GM18907 (cell line): Measurements from ENCODE around the gene DACT2.
"Not testable (repeated sequence)": the region's sequence is repeated elsewhere in the genome, so short reads cannot be mapped to it uniquely, and the experiment has no call there.

Experiments
- ATAC-seq: cut with Tn5 transposase; IDR thresholded peaks from one replicate; pipeline ENCODE4 v1.9.1; 2021; ENCODE audit warnings: mild to moderate bottlenecking, moderate library complexity; ENCODE audit not compliant: unreplicated experiment

DACT2 gene

GRCh38 chr6:168267779-168268178 is 51.8 kb downstream of the DACT2 start:
- not testable (repeated sequence) for ATAC-seq

GRCh38 chr6:168265827-168266815 is 53.5 kb downstream of the DACT2 start:
- ATAC-seq = no peak

DNA sequence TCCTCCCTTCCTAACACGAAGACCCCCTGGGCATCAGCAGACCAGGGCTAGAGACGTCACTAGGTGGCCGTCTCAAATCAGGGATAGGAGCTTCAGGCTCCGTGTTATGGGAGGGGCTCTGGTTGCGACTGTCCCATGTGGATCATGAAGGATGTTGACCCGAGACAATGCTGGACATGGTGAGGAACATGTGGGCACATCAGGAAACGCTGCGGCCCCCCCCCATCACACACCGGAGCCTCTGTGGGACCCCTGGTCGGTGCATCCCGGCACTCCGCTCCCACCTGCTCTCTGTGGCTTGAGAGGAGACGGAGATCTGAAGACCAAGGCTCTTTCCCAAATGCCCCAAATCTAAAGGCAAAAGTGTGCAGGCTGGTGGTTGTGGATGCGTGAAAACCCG is 54.2 kb downstream of the DACT2 start:
- ATAC-seq = no peak

DNA sequence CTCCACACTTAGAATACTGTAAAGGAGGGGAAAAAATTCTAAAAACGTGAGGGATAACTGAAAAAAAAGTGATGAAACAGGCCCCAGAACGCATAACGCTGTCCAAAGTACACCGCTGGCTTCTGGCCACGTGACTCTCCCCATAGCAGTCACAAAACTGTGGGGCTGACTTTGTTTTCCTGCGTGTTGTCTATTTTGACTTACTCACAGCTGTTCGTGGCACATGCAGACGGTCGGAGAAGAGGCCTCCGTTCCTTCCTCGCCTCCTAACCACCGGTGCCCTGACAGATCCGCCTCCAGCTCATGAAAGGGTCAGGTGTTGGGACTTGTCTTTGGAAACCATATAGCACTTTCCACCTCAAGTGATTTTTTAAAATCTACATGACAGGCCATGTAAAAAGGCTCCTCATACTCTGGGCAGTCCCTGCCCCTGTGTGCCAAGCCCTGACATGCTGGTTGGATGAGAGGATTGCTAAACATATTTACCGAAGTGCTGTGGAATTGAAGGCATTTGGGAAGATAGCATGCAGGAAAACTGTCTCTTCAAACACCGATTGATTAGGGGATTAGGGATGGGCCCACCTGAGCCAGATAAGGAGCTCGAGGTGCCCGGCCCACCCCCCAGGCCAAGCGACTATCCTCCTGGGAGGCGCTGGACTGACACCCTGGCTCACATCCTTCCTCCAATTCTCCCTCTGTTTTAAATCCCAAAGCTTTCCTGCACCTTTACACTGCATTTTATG is 54.8 kb downstream of the DACT2 start:
- ATAC-seq = no peak

- no peak for ATAC-seq
Measured at GRCh38 chr6:168263351-168263905, 56.1 kb downstream of the DACT2 start.

DNA sequence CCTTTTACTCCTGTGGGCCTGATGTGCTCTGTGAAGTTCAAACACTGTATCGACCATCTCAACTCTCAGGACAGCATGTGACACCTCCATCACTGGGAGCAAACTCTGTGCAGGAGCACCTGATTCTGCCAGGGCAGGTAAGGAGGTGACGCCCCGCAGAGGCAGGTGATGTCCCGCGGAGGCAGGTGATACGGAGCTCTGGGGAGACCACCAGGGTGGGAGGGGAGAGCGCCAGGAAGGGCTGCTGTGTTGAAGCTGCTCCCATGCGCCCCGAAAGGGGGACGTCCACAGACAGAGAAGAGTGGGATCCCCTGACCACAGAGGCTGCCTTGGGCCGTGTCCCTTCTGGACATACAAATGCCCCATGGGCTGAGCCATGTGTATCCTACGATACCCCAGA is 58.3 kb downstream of the DACT2 start:
- no peak for ATAC-seq

GRCh38 chr6:168260420-168260987 is 59.1 kb downstream of the DACT2 start:
- ATAC-seq = no peak

DNA sequence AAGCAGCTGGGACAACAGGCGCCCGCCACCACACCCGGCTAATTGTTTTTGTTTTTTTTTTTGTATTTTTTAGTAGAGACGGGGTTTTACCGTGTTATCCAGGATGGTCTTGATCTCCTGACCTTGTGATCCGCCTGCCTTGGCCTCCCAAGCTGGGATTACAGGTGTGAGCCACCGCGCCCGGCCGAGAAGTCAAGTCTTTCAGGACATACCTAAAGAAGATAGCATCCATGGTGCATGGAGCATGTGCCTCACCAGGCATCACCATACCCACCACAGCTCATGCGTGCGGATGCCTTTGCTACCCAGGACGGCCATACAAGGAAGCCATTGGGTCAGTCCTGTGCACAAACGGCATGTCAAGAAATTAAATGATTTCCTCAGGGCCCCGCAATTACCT is 60.8 kb downstream of the DACT2 start:
- no peak for ATAC-seq

- ATAC-seq = no peak
Measured at GRCh38 chr6:168256940-168257339, 62.6 kb downstream of the DACT2 start.
